ENCODE results near the gene SLC25A12. TPM values are rescaled to one million over a fixed set of nuclear protein-coding genes. Genes with fewer than 3 reads are reported as not detected.

SLC25A12 gene
- total and polyA plus RNA-seq, 7 donors: 19.1 to 83.6 (median 66.5) TPM

DNA sequence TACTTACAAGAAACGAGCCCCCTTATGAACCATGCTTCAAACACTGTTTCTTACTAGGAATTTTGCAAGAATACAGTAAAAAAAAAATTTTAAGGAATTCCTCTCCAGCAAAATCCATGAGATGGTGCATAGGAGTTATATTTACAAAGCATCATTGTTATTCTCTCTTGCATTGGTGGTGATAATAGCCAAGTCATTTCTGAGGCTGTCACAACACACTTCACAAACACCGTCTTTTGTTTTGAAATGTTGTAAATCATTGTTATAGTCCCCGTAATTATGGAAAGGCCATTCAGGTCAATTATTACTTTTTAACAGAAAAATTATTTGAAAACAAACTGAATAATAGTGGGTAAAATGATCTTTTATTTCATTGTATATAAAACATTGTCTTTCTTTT lies 146.7 kb downstream of the SLC25A12 start:
- TF ChIP-seq, protein P1, sequence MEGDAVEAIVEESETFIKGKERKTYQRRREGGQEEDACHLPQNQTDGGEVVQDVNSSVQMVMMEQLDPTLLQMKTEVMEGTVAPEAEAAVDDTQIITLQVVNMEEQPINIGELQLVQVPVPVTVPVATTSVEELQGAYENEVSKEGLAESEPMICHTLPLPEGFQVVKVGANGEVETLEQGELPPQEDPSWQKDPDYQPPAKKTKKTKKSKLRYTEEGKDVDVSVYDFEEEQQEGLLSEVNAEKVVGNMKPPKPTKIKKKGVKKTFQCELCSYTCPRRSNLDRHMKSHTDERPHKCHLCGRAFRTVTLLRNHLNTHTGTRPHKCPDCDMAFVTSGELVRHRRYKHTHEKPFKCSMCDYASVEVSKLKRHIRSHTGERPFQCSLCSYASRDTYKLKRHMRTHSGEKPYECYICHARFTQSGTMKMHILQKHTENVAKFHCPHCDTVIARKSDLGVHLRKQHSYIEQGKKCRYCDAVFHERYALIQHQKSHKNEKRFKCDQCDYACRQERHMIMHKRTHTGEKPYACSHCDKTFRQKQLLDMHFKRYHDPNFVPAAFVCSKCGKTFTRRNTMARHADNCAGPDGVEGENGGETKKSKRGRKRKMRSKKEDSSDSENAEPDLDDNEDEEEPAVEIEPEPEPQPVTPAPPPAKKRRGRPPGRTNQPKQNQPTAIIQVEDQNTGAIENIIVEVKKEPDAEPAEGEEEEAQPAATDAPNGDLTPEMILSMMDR (IDR thresholded peaks at IDR 0.05): no peak
- no peak for ATAC-seq
- WGBS, 3 donors: 91 to 95% (median 92%) methylated on average over 3 of the region's 3 CpGs
- Histone ChIP-seq H3K27me3 (ENCODE audit: insufficient read depth in 3 of 3, low read length in 2 of 3) (no peaks in the 10 kb centered on the region), H3K27ac (no peak overlapping the region), H3K4me3 (no peak overlapping the region), H3K36me3 (ENCODE audit: insufficient read depth in 1 of 2, low read depth in 1 of 2) (peaks cover 3 to 95% of the 10 kb centered on the region in 2 donors), H3K9me3 (no peaks in the 10 kb centered on the region), H3K4me1 (no peaks in the 10 kb centered on the region)
- intact Hi-C loops (cut with DNase I): no loop called here
- no peak for DNase-seq

DNA sequence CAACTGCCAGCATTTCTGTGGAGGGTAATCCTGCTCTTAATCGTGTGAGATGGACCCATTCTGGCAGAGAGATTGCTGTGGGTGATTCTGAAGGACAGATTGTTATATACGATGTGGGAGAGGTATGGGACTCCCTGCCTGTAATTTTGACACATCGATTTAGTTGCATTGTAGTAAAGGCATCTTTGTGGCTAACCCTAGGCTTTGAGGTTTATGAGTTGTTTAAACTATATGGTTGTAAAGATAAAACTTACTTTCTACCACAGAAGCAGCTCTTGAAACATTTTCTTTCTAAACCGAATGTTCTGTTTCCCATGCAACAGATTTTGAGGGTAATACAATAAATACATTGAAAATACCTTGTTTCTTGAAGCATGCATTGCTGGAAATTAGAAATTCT lies 148.2 kb downstream of the SLC25A12 start:
- Histone ChIP-seq H3K27ac (no peak overlapping the region), H3K4me1 (no peaks in the 10 kb centered on the region), H3K27me3 (ENCODE audit: insufficient read depth in 3 of 3, low read length in 2 of 3) (no peaks in the 10 kb centered on the region), H3K36me3 (ENCODE audit: insufficient read depth in 1 of 2, low read depth in 1 of 2) (peaks cover 3 to 96% of the 10 kb centered on the region in 2 donors), H3K4me3 (no peak overlapping the region), H3K9me3 (no peaks in the 10 kb centered on the region)
- 88 to 92% (median 89%) methylated on average over 4 of the region's 4 CpGs for WGBS, 3 donors
- no peak for ATAC-seq
- intact Hi-C loops (cut with DNase I): no loop called here
- TF ChIP-seq, protein P1 (IDR thresholded peaks at IDR 0.05): no peak
- no peak for DNase-seq

DNA sequence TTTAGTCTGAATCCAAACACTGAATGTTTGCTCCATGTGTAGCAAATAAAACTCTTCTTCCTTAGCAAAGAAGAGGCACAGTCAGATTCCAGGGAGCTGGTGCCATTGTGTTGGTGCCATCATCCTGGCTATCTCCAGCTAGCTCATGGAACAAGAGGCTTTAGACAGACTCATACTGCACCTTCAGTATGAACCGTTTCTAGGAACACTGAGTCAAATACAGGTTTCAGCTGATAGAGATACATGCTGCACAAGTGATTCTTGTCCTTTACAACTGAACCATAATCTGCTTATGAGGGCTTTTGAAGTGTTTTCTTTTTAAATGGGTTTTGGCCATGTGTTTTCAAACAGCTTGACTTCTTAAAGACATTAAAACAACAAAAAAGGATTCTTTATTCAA lies 148.9 kb downstream of the SLC25A12 start:
- intact Hi-C loops (cut with DNase I): no loop called here
- H3K27ac ChIP-seq: no peak overlapping the region
- no peaks in the 10 kb centered on the region for H3K27me3 ChIP-seq (ENCODE audit: insufficient read depth in 3 of 3, low read length in 2 of 3)
- H3K4me1 ChIP-seq: no peaks in the 10 kb centered on the region
- no peak for ATAC-seq
- TF ChIP-seq, protein P1 (IDR thresholded peaks at IDR 0.05): no peak
- H3K9me3 ChIP-seq: no peaks in the 10 kb centered on the region
- no peak for DNase-seq
- 86 to 94% (median 88%) methylated on average over 1 of the region's 1 CpG for WGBS, 3 donors
- no peak overlapping the region for H3K4me3 ChIP-seq
- peaks cover 3 to 95% of the 10 kb centered on the region in 2 donors for H3K36me3 ChIP-seq (ENCODE audit: insufficient read depth in 1 of 2, low read depth in 1 of 2)

DNA sequence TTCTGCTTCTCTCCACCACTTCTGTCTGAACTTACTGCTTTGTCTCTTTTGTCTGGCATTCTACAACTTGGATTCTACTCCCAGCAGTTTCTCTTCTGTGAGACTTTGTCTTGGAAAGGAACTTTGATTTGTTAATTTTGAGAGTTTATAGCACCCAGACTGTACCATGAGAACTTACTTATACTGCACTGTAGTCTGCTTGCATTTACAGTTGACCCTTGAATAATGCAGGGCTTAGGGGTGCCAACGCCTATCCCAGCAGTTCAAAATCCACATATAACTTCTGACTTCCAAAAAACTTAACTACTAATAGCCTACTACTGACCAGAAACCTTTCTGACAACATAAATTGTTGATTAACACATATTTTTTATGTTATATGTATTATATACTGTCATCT lies 151.3 kb downstream of the SLC25A12 start:
- TF ChIP-seq, protein P1 (IDR thresholded peaks at IDR 0.05): no peak
- H3K4me1 ChIP-seq: no peaks in the 10 kb centered on the region

DNA sequence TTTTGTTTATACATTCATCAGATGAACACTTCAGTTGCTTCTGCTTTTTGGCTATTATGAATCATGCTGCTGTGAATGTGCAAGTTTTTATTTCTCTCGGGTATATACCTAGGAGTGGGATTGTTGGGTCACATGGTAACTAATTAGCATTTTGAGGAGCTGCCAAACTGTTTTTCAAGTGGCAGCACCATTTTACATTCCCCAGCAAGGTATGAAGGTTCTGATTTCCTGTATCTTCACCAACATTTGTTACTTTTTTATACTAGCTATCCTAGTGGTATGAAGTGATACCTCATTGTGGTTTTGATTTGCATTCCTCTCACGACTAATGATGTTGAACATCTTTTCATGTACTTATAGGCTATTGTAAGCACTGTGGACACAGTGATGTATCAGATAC lies 152.9 kb downstream of the SLC25A12 start:
- ATAC-seq: no peak
- Histone ChIP-seq H3K4me3 (no peak overlapping the region), H3K27ac (no peak overlapping the region), H3K9me3 (no peaks in the 10 kb centered on the region), H3K36me3 (ENCODE audit: insufficient read depth in 1 of 2, low read depth in 1 of 2) (peaks cover 0 to 90% of the 10 kb centered on the region in 2 donors), H3K27me3 (ENCODE audit: insufficient read depth in 3 of 3, low read length in 2 of 3) (no peaks in the 10 kb centered on the region), H3K4me1 (no peaks in the 10 kb centered on the region)
- TF ChIP-seq, protein P1 (IDR thresholded peaks at IDR 0.05): no peak
- no peak for DNase-seq
- intact Hi-C loops (cut with DNase I): no loop called here
- WGBS, 3 donors: 79 to 91% (median 85%) methylated on average over 2 of the region's 2 CpGs

More for the DNA sequence above, 151.3 kb downstream of the SLC25A12 start:
- Histone ChIP-seq H3K9me3 (no peaks in the 10 kb centered on the region), H3K27ac (no peak overlapping the region), H3K4me3 (no peak overlapping the region), H3K27me3 (ENCODE audit: insufficient read depth in 3 of 3, low read length in 2 of 3) (no peaks in the 10 kb centered on the region), H3K36me3 (ENCODE audit: insufficient read depth in 1 of 2, low read depth in 1 of 2) (peaks cover 3 to 90% of the 10 kb centered on the region in 2 donors)
- no peak for ATAC-seq
- no peak for DNase-seq
- 89 to 93% (median 91%) methylated on average over 1 of the region's 1 CpG for WGBS, 3 donors
- intact Hi-C loops (cut with DNase I): no loop called here

All from psoas muscle (tissue), 8 donors.